ENCODE results near the gene SLC30A9. TPM values are rescaled to one million over a fixed set of nuclear protein-coding genes. Genes with fewer than 3 reads are reported as not detected.

SLC30A9 gene
- total RNA-seq, 1 donor from 2014 or later, result 51.5 TPM

- DNase-seq (ENCODE audit: extremely low spot score, unreplicated experiment), result no peak
- TF ChIP-seq CTCF (IDR thresholded peaks at IDR 0.05), result no peak
- Mint-ChIP-seq H3K36me3 (ENCODE audit: unreplicated experiment) (no peaks in the 10 kb centered on the region), H3K27ac (ENCODE audit: unreplicated experiment) (no peak overlapping the region), H3K4me3 (ENCODE audit: unreplicated experiment) (no peak overlapping the region), H3K9me3 (ENCODE audit: unreplicated experiment) (peaks cover 7% of the 10 kb centered on the region), H3K4me1 (ENCODE audit: unreplicated experiment) (no peaks in the 10 kb centered on the region), H3K27me3 (ENCODE audit: unreplicated experiment) (peaks cover 3% of the 10 kb centered on the region)
Observed at GRCh38 chr4:41975341-41975740, 15.0 kb upstream of the SLC30A9 start.

GRCh38 chr4:41976775-41977516 lies 13.4 kb upstream of the SLC30A9 start:
- no peak overlapping the region for H3K27ac Mint-ChIP-seq (ENCODE audit: unreplicated experiment)
- no peak for DNase-seq (ENCODE audit: extremely low spot score, unreplicated experiment)
- TF ChIP-seq CTCF (IDR thresholded peaks at IDR 0.05), result no peak
- no peaks in the 10 kb centered on the region for H3K36me3 Mint-ChIP-seq (ENCODE audit: unreplicated experiment)
- no peak overlapping the region for H3K4me3 Mint-ChIP-seq (ENCODE audit: unreplicated experiment)
- peaks cover 6% of the 10 kb centered on the region for H3K9me3 Mint-ChIP-seq (ENCODE audit: unreplicated experiment)
- H3K4me1 Mint-ChIP-seq (ENCODE audit: unreplicated experiment), result no peaks in the 10 kb centered on the region
- peaks cover 3% of the 10 kb centered on the region for H3K27me3 Mint-ChIP-seq (ENCODE audit: unreplicated experiment)

- no peak for DNase-seq (ENCODE audit: extremely low spot score, unreplicated experiment)
- H3K4me3 Mint-ChIP-seq (ENCODE audit: unreplicated experiment), result no peak overlapping the region
- no peak for TF ChIP-seq CTCF (IDR thresholded peaks at IDR 0.05)
- H3K9me3 Mint-ChIP-seq (ENCODE audit: unreplicated experiment), result no peaks in the 10 kb centered on the region
- no peak overlapping the region for H3K27ac Mint-ChIP-seq (ENCODE audit: unreplicated experiment)
- H3K27me3 Mint-ChIP-seq (ENCODE audit: unreplicated experiment), result peaks cover 3% of the 10 kb centered on the region
- H3K4me1 Mint-ChIP-seq (ENCODE audit: unreplicated experiment), result no peaks in the 10 kb centered on the region
- H3K36me3 Mint-ChIP-seq (ENCODE audit: unreplicated experiment), result no peaks in the 10 kb centered on the region
Observed at GRCh38 chr4:41977709-41978108, 12.6 kb upstream of the SLC30A9 start.

GRCh38 chr4:41981456-41981855 lies 8.9 kb upstream of the SLC30A9 start, which contains the start of gene DCAF4L1:
Gene DCAF4L1, plus strand, starts transcription at chr4:41981756. Its CDS starts 37 bp downstream, at chr4:41981793.
- Mint-ChIP-seq H3K27ac (ENCODE audit: unreplicated experiment) (no peak within 1 kb of the TSS), H3K4me1 (ENCODE audit: unreplicated experiment) (no peaks in the 10 kb centered on the region), H3K9me3 (ENCODE audit: unreplicated experiment) (no peaks in the 10 kb centered on the region), H3K36me3 (ENCODE audit: unreplicated experiment) (no peaks in the 10 kb centered on the region), H3K27me3 (ENCODE audit: unreplicated experiment) (no peaks in the 10 kb centered on the region), H3K4me3 (ENCODE audit: unreplicated experiment) (no peak within 1 kb of the TSS)
- DNase-seq (ENCODE audit: extremely low spot score, unreplicated experiment), result no peak
- no peak for TF ChIP-seq CTCF (IDR thresholded peaks at IDR 0.05)

- no peak overlapping the region for H3K27ac Mint-ChIP-seq (ENCODE audit: unreplicated experiment)
- TF ChIP-seq CTCF (IDR thresholded peaks at IDR 0.05), result no peak
- no peaks in the 10 kb centered on the region for H3K9me3 Mint-ChIP-seq (ENCODE audit: unreplicated experiment)
- H3K4me1 Mint-ChIP-seq (ENCODE audit: unreplicated experiment), result no peaks in the 10 kb centered on the region
- H3K36me3 Mint-ChIP-seq (ENCODE audit: unreplicated experiment), result no peaks in the 10 kb centered on the region
- H3K4me3 Mint-ChIP-seq (ENCODE audit: unreplicated experiment), result no peak overlapping the region
- DNase-seq (ENCODE audit: extremely low spot score, unreplicated experiment), result no peak
- no peaks in the 10 kb centered on the region for H3K27me3 Mint-ChIP-seq (ENCODE audit: unreplicated experiment)
Observed at GRCh38 chr4:41982716-41983115, 7.6 kb upstream of the SLC30A9 start.
